MCF 10A (cell line): Measurements from ENCODE around the gene RIPK3. TPM values are rescaled to one million over a fixed set of nuclear protein-coding genes. Genes with fewer than 3 reads are reported as not detected.
A peak's percentile ranks its signal among the peaks of the same experiment; 100 is the strongest.

Experiments
- BruUV-seq: library from RNA; stranded (reverse); fragments of 400-500 nt; replicated peaks from 2 replicates; lab custom pipeline; 2021; lab: Mats Ljungman, UMichigan
- CTCF ChIA-PET: fragments of 300-600 bp; sonication (Branson Sonifier 250); formaldehyde crosslinking; extraction: SDS; loops from one replicate; lab custom pipeline; 2021; ENCODE audit warnings: antibody characterized with exemption, inconsistent platforms; lab: Yijun Ruan, JAX
- POLR2A ChIA-PET: fragments of 300-600, 350-650 bp; sonication (Branson Sonifier 250); formaldehyde crosslinking; extraction: SDS; loops from one replicate; lab custom pipeline; 2020; ENCODE audit warnings: antibody characterized with exemption, inconsistent platforms; lab: Yijun Ruan, JAX
- DNase-seq: peaks from one replicate; pipeline ENCODE4 v3.0.0-alpha.2; 2018; ENCODE audit not compliant: unreplicated experiment
- H3K27ac Mint-ChIP-seq: one replicate; pipeline ENCODE4 v1.8.0; 2022; ENCODE audit warnings: mild to moderate bottlenecking, low read depth, mixed read lengths; ENCODE audit not compliant: unreplicated experiment
- H3K27me3 Mint-ChIP-seq: one replicate; pipeline ENCODE4 v1.8.0; 2022; ENCODE audit warnings: mixed read lengths; ENCODE audit not compliant: insufficient read depth, unreplicated experiment
- H3K36me3 Mint-ChIP-seq: one replicate; pipeline ENCODE4 v1.8.0; 2022; ENCODE audit warnings: mild to moderate bottlenecking, moderate library complexity, mixed read lengths; ENCODE audit not compliant: insufficient read depth, unreplicated experiment
- H3K4me1 Mint-ChIP-seq: one replicate; pipeline ENCODE4 v1.8.0; 2022; ENCODE audit warnings: mixed read lengths; ENCODE audit not compliant: insufficient read depth, unreplicated experiment
- H3K4me3 Mint-ChIP-seq: one replicate; pipeline ENCODE4 v1.8.0; 2022; ENCODE audit warnings: mild to moderate bottlenecking, moderate library complexity, mixed read lengths; ENCODE audit not compliant: unreplicated experiment
- H3K9me3 Mint-ChIP-seq: one replicate; pipeline ENCODE4 v1.8.0; 2022; ENCODE audit warnings: mixed read lengths; ENCODE audit not compliant: unreplicated experiment
- CTCF ChIP-seq: fragments of 200-600 bp; IDR thresholded peaks from one replicate; pipeline ENCODE4 v1.8.0; 2022; ENCODE audit warnings: antibody characterized with exemption, mild to moderate bottlenecking; ENCODE audit not compliant: unreplicated experiment
- intact Hi-C: fragments of 100-400 bp; cut with micrococcal nuclease; formaldehyde crosslinking; loops from 2 replicates; pipeline ENCODE4 v1.14.1; 2022
- total RNA-seq: library from RNA; stranded (reverse); gene quantifications from 2 replicates; pipeline ENCODE4 v1.2.3, GENCODE V29; 2022

The RIPK3 gene
- total RNA-seq, 1 experiment from 2014 or later = not detected

GRCh38 chr14:24291446-24292117 lies 48.2 kb downstream of the RIPK3 start:
- no peak overlapping the region for H3K4me3 Mint-ChIP-seq
- no peak for TF ChIP-seq CTCF
- intact Hi-C loops = no loop called here
- H3K27me3 Mint-ChIP-seq = no peaks in the 10 kb centered on the region
- H3K4me1 Mint-ChIP-seq = peaks cover 12% of the 10 kb centered on the region
- H3K9me3 Mint-ChIP-seq = no peaks in the 10 kb centered on the region
- CTCF ChIA-PET = interaction anchor here (0.6 to 5.5 kb wide), 14 partner anchors 10 to 970 kb away, joined by 3 to 39 read pairs (median 4); partner anchors contain the start of genes CIDEB, LTB4R2, PABPN1 and TINF2
- BruUV-seq = no TSS peak
- peaks cover 60% of the 10 kb centered on the region for H3K36me3 Mint-ChIP-seq
- H3K27ac Mint-ChIP-seq = no peak overlapping the region
- POLR2A ChIA-PET = interaction anchor here (1.1 to 4.5 kb wide), 4 partner anchors 9 to 57 kb away, joined by 5 to 33 read pairs (median 16); partner anchors contain the start of genes RABGGTA and TINF2
- DNase-seq = no peak

GRCh38 chr14:24290746-24291145 lies 49.0 kb downstream of the RIPK3 start:
- no TSS peak for BruUV-seq
- DNase-seq = no peak
- Mint-ChIP-seq H3K27ac (peak overlapping the region; percentile 73), H3K4me3 (no peak overlapping the region), H3K9me3 (no peaks in the 10 kb centered on the region), H3K36me3 (peaks cover 52% of the 10 kb centered on the region), H3K4me1 (peaks cover 13% of the 10 kb centered on the region), H3K27me3 (no peaks in the 10 kb centered on the region)
- POLR2A ChIA-PET = interaction anchor here (0.9 to 4.5 kb wide), 7 partner anchors 9 to 56 kb away, joined by 3 to 33 read pairs (median 5); partner anchors contain the start of genes LTB4R2 and TINF2
- intact Hi-C loops = no loop called here
- CTCF ChIA-PET = interaction anchor here (0.7 to 5.5 kb wide), 10 partner anchors 7 to 194 kb away, joined by 3 to 39 read pairs (median 7); partner anchors contain the start of genes CIDEB, LTB4R2 and TINF2
- no peak for TF ChIP-seq CTCF

GRCh38 chr14:24289649-24290280 lies 50.0 kb downstream of the RIPK3 start:
- no peak for DNase-seq
- no peak for TF ChIP-seq CTCF
- ChIA-PET POLR2A (interaction anchor here (0.6 to 4.5 kb wide), 10 partner anchors 8 to 1190 kb away, joined by 3 to 33 read pairs (median 4); partner anchors contain the start of genes DHRS1, LTB4R2, NOP9 and TINF2), CTCF (interaction anchor here (0.9 to 5.5 kb wide), 8 partner anchors 8 to 141 kb away, joined by 3 to 39 read pairs (median 8); partner anchors contain the start of genes CIDEB, LTB4R2 and TINF2)
- intact Hi-C loops = no loop called here
- H3K4me1 Mint-ChIP-seq = peaks cover 13% of the 10 kb centered on the region
- no peaks in the 10 kb centered on the region for H3K9me3 Mint-ChIP-seq
- H3K36me3 Mint-ChIP-seq = peaks cover 42% of the 10 kb centered on the region
- no TSS peak for BruUV-seq
- peak overlapping the region; percentile 73 for H3K27ac Mint-ChIP-seq
- no peaks in the 10 kb centered on the region for H3K27me3 Mint-ChIP-seq
- no peak overlapping the region for H3K4me3 Mint-ChIP-seq

GRCh38 chr14:24286996-24287395 lies 52.8 kb downstream of the RIPK3 start:
- no peak for TF ChIP-seq CTCF
- DNase-seq = no peak
- H3K36me3 Mint-ChIP-seq = peaks cover 16% of the 10 kb centered on the region
- no peak overlapping the region for H3K27ac Mint-ChIP-seq
- peaks cover 13% of the 10 kb centered on the region for H3K4me1 Mint-ChIP-seq
- H3K9me3 Mint-ChIP-seq = no peaks in the 10 kb centered on the region
- intact Hi-C loops = no loop called here
- H3K27me3 Mint-ChIP-seq = no peaks in the 10 kb centered on the region
- BruUV-seq = no TSS peak
- ChIA-PET CTCF (interaction anchor here (0.7 to 4.1 kb wide), 4 partner anchors 10 to 46 kb away, joined by 3 to 19 read pairs (median 10); partner anchors contain the start of genes LTB4R2 and TINF2), POLR2A (interaction anchor here (3.9 to 9.2 kb wide), 2 partner anchors 12 to 15 kb away, joined by 13 to 115 read pairs; partner anchors contain the start of genes DHRS1, NOP9 and RABGGTA)
- H3K4me3 Mint-ChIP-seq = no peak overlapping the region
